ENCODE measurements around the gene INPP5A. TPM values are rescaled to one million over a fixed set of nuclear protein-coding genes. Genes with fewer than 3 reads are reported as not detected.

INPP5A gene
- total RNA-seq, 1 experiment from 2014 or later = 44.5 TPM

DNA sequence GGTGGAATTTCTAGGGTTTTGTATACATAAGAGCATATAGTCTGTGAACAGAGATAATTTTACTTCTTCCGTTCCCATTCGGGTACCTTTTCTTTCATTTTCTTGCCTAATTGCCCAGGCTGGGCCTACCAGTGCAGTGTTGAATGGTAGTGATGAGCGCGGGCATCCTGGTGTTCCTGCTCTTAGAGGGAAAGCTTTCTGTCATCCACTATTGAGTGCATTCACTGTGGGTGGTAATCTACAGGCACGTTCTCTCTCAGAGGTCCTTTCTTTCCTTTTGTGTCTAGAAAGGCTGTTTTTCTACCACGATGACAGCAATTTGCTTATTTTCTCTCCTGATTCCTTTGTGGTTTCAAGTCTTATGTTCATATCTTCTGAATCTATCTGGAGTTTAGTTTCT lies 65.0 kb downstream of the INPP5A start:
- DNase-seq = no peak
- H3K4me3 ChIP-seq (ENCODE audit: low read depth, low read length) = no peak overlapping the region
- no peak overlapping the region for H3K4me3 Mint-ChIP-seq (ENCODE audit: unreplicated experiment)
- BruUV-seq (replicated peaks) = no TSS peak
- peaks cover 26% of the 10 kb centered on the region for H3K9me3 ChIP-seq
- TF ChIP-seq CTCF (IDR thresholded peaks at IDR 0.05; ENCODE audit: insufficient read depth in 1 of 2, low read depth in 1 of 2, low read length in 1 of 2, severe bottlenecking in 1 of 2, unreplicated experiment in 1 of 2) = no peak
- H3K4me1 Mint-ChIP-seq (ENCODE audit: low read depth, unreplicated experiment) = peaks cover 8% of the 10 kb centered on the region
- POLR2A ChIA-PET = no interaction called here
- H3K27me3 ChIP-seq (replicated peaks; ENCODE audit: control insufficient read depth, insufficient read depth, low read length) = no peaks in the 10 kb centered on the region
- H3K36me3 ChIP-seq (ENCODE audit: control insufficient read depth, insufficient read depth, low read length) = no peaks in the 10 kb centered on the region
- intact Hi-C loops (cut with micrococcal nuclease; ENCODE audit: unreplicated experiment) = no loop called here
- peaks cover 21% of the 10 kb centered on the region for H3K36me3 Mint-ChIP-seq (ENCODE audit: insufficient read depth, unreplicated experiment)
- CTCF ChIA-PET = no interaction called here
- peaks cover 32% of the 10 kb centered on the region for H3K9me3 Mint-ChIP-seq (ENCODE audit: unreplicated experiment)
- peak overlapping the region; percentile 8 for H3K27ac Mint-ChIP-seq (ENCODE audit: unreplicated experiment)
- H3K27me3 Mint-ChIP-seq (ENCODE audit: insufficient read depth, unreplicated experiment) = no peaks in the 10 kb centered on the region
- no peaks in the 10 kb centered on the region for H3K4me1 ChIP-seq

GRCh38 chr10:132603851-132604533 lies 66.4 kb downstream of the INPP5A start:
- Mint-ChIP-seq H3K36me3 (ENCODE audit: insufficient read depth, unreplicated experiment) (peaks cover 24% of the 10 kb centered on the region), H3K27ac (ENCODE audit: unreplicated experiment) (no peak overlapping the region), H3K4me3 (ENCODE audit: unreplicated experiment) (no peak overlapping the region), H3K4me1 (ENCODE audit: low read depth, unreplicated experiment) (peaks cover under 1% of the 10 kb centered on the region), H3K27me3 (ENCODE audit: insufficient read depth, unreplicated experiment) (no peaks in the 10 kb centered on the region), H3K9me3 (ENCODE audit: unreplicated experiment) (peaks cover 21% of the 10 kb centered on the region)
- intact Hi-C loops (cut with micrococcal nuclease; ENCODE audit: unreplicated experiment) = no loop called here
- H3K4me1 ChIP-seq = no peaks in the 10 kb centered on the region
- peaks cover 26% of the 10 kb centered on the region for H3K9me3 ChIP-seq
- POLR2A ChIA-PET = no interaction called here
- no peak for TF ChIP-seq CTCF (IDR thresholded peaks at IDR 0.05; ENCODE audit: insufficient read depth in 1 of 2, low read depth in 1 of 2, low read length in 1 of 2, severe bottlenecking in 1 of 2, unreplicated experiment in 1 of 2)
- no peak for DNase-seq
- no TSS peak for BruUV-seq (replicated peaks)
- H3K36me3 ChIP-seq (ENCODE audit: control insufficient read depth, insufficient read depth, low read length) = no peaks in the 10 kb centered on the region
- H3K4me3 ChIP-seq (ENCODE audit: low read depth, low read length) = no peak overlapping the region
- no peaks in the 10 kb centered on the region for H3K27me3 ChIP-seq (replicated peaks; ENCODE audit: control insufficient read depth, insufficient read depth, low read length)
- CTCF ChIA-PET = no interaction called here

GRCh38 chr10:132604686-132605085 lies 67.1 kb downstream of the INPP5A start:
- Histone ChIP-seq H3K36me3 (ENCODE audit: control insufficient read depth, insufficient read depth, low read length) (no peaks in the 10 kb centered on the region), H3K9me3 (peaks cover 19% of the 10 kb centered on the region), H3K4me1 (no peaks in the 10 kb centered on the region), H3K4me3 (ENCODE audit: low read depth, low read length) (no peak overlapping the region), H3K27me3 (replicated peaks; ENCODE audit: control insufficient read depth, insufficient read depth, low read length) (no peaks in the 10 kb centered on the region)
- peaks cover 21% of the 10 kb centered on the region for H3K36me3 Mint-ChIP-seq (ENCODE audit: insufficient read depth, unreplicated experiment)
- no peak for DNase-seq
- no peak for TF ChIP-seq CTCF (IDR thresholded peaks at IDR 0.05; ENCODE audit: insufficient read depth in 1 of 2, low read depth in 1 of 2, low read length in 1 of 2, severe bottlenecking in 1 of 2, unreplicated experiment in 1 of 2)
- no peak overlapping the region for H3K4me3 Mint-ChIP-seq (ENCODE audit: unreplicated experiment)
- no peaks in the 10 kb centered on the region for H3K27me3 Mint-ChIP-seq (ENCODE audit: insufficient read depth, unreplicated experiment)
- no peaks in the 10 kb centered on the region for H3K4me1 Mint-ChIP-seq (ENCODE audit: low read depth, unreplicated experiment)
- intact Hi-C loops (cut with micrococcal nuclease; ENCODE audit: unreplicated experiment) = no loop called here
- BruUV-seq (replicated peaks) = no TSS peak
- CTCF ChIA-PET = no interaction called here
- H3K27ac Mint-ChIP-seq (ENCODE audit: unreplicated experiment) = no peak overlapping the region
- H3K9me3 Mint-ChIP-seq (ENCODE audit: unreplicated experiment) = peaks cover 20% of the 10 kb centered on the region
- POLR2A ChIA-PET = no interaction called here
